HCT116 (cell line): ENCODE measurements around the gene LCA5L. TPM values are rescaled to one million over a fixed set of nuclear protein-coding genes. Genes with fewer than 3 reads are reported as not detected.

Experiments used
- ATAC-seq: fragments of 200-7000 bp; cut with Tn5 transposase; 2 replicates; pipeline ENCODE4 v1.9.1; 2020; ENCODE audit warnings: mild to moderate bottlenecking, moderate library complexity
- BruUV-seq: library from RNA; stranded (reverse); fragments of 400-500 nt; replicated peaks from 2 replicates; lab custom pipeline; 2021; lab: Mats Ljungman, UMichigan
- CTCF ChIA-PET: fragments of 300-600 bp; sonication (Branson Sonifier 250); formaldehyde crosslinking; loops from one replicate; lab custom pipeline; 2021; ENCODE audit warnings: antibody characterized with exemption; lab: Charles Lee
- POLR2A ChIA-PET: fragments of 300-600, 350-600 bp; sonication (Branson Sonifier 250); formaldehyde crosslinking; loops from one replicate; lab custom pipeline; 2021; ENCODE audit warnings: antibody characterized with exemption; lab: Charles Lee
- RAD21 ChIA-PET, 2 experiments: fragments of 300-600 bp; sonication (Branson Sonifier 250); formaldehyde crosslinking; loops; one replicate each; lab custom pipeline; 2023; ENCODE audit warnings: low total read pairs in 2 of 2; ENCODE audit not compliant: uncharacterized antibody in 2 of 2, unreplicated experiment in 2 of 2, low non-redundant PET in 1 of 2; lab: Charles Lee
- DNase-seq: peaks from one replicate; pipeline ENCODE4 v3.0.0-alpha.2; 2010; ENCODE audit warnings: low read depth, low spot score
- H2AFZ ChIP-seq: fragments of 200-600 bp; shearing (Covaris generic), sonication (generic); 2 replicates; pipeline ENCODE4 v1.6.1; 2017; ENCODE audit warnings: low read depth, mixed run types, mixed read lengths, antibody characterized with exemption, low read length; ENCODE audit not compliant: poor library complexity, severe bottlenecking
- H3K27ac ChIP-seq: 2 replicates; pipeline ENCODE4 v1.5.1; 2012; ENCODE audit warnings: low read depth, low read length
- H3K27me3 ChIP-seq: fragments of 200-600 bp; sonication (generic); 2 replicates; pipeline ENCODE4 v1.6.1; 2016; ENCODE audit warnings: mixed run types, low read length, mixed read lengths; ENCODE audit not compliant: insufficient read depth
- H3K36me3 ChIP-seq, 2 experiments: fragments of 200-500 bp in 1 of 2; fragments of 200-600 bp in 1 of 2; sonication (Bioruptor generic) in 1 of 2; sonication (generic) in 1 of 2; 2 replicates each; pipeline versions ENCODE4 v1.5.1 to v1.6.1; 2014 to 2016; ENCODE audit warnings: low read length in 2 of 2, inconsistent platforms in 1 of 2, mixed read lengths in 1 of 2, mixed run types in 1 of 2; ENCODE audit not compliant: insufficient read depth in 2 of 2, control insufficient read depth in 1 of 2
- H3K4me1 ChIP-seq, 2 experiments: fragments of 200-600 bp in 1 of 2; sonication (generic) in 1 of 2; 2 replicates each; pipeline versions ENCODE4 v1.5.1 to v1.6.1; 2012 to 2017; ENCODE audit warnings: low read length in 2 of 2, inconsistent platforms in 1 of 2, mild to moderate bottlenecking in 1 of 2, mixed read lengths in 1 of 2, mixed run types in 1 of 2, moderate library complexity in 1 of 2; ENCODE audit not compliant: insufficient read depth in 2 of 2, control insufficient read depth in 1 of 2
- H3K4me2 ChIP-seq: fragments of 200-600 bp; sonication (generic); 2 replicates; pipeline ENCODE4 v1.6.1; 2017; ENCODE audit warnings: mixed run types, low read length, mixed read lengths
- H3K4me3 ChIP-seq, 2 experiments: fragments of 200-600 bp in 1 of 2; sonication (generic) in 1 of 2; replicated peaks in 1 of 2; 2 replicates each; pipeline ENCODE4 v1.5.1; 2011 to 2016; ENCODE audit warnings: low read length in 2 of 2, control low read depth in 1 of 2, low read depth in 1 of 2, mild to moderate bottlenecking in 1 of 2, mixed read lengths in 1 of 2, mixed run types in 1 of 2
- H3K79me2 ChIP-seq: fragments of 200-600 bp; sonication (generic); 2 replicates; pipeline ENCODE4 v1.6.1; 2017; ENCODE audit warnings: mild to moderate bottlenecking, mixed run types, low read length, moderate library complexity, mixed read lengths; ENCODE audit not compliant: insufficient read depth
- H3K9ac ChIP-seq: fragments of 200-600 bp; sonication (generic); 2 replicates; pipeline ENCODE4 v1.6.1; 2016; ENCODE audit warnings: low read length, mixed read lengths
- H3K9me2 ChIP-seq: fragments of 200-600 bp; sonication (generic), shearing (Covaris generic); 2 replicates; pipeline ENCODE4 v1.6.1; 2017; ENCODE audit warnings: mixed run types, mild to moderate bottlenecking, moderate library complexity; ENCODE audit not compliant: insufficient read depth
- H3K9me3 ChIP-seq, 2 experiments: fragments of 200-500 bp in 1 of 2; fragments of 200-600 bp in 1 of 2; sonication (Bioruptor generic) in 1 of 2; sonication (generic) in 1 of 2; 2 replicates each; pipeline ENCODE4 v1.6.1; 2014 to 2017; ENCODE audit warnings: low read length in 2 of 2, mixed read lengths in 2 of 2, inconsistent platforms in 1 of 2, low read depth in 1 of 2, mild to moderate bottlenecking in 1 of 2, mixed run types in 1 of 2, moderate library complexity in 1 of 2; ENCODE audit not compliant: control insufficient read depth in 1 of 2, insufficient read depth in 1 of 2
- H4K20me1 ChIP-seq: fragments of 200-600 bp; sonication (generic), shearing (Covaris generic); 2 replicates; pipeline ENCODE4 v1.6.1; 2017; ENCODE audit warnings: mixed run types, mild to moderate bottlenecking, moderate library complexity; ENCODE audit not compliant: insufficient read depth
- CBX3 ChIP-seq: IDR thresholded peaks from 2 replicates; pipeline ENCODE4 v1.6.1; 2012; ENCODE audit warnings: low read depth
- CTCF ChIP-seq, 3 experiments: fragments of 200-600 bp in 1 of 3; sonication (generic) in 1 of 3; IDR thresholded peaks in 2 of 3; conservative IDR thresholded peaks in 1 of 3; 2 replicates each; pipeline ENCODE4 v1.5.1; 2012 to 2017; ENCODE audit warnings: low read depth in 2 of 3, low read length in 2 of 3, antibody characterized with exemption in 1 of 3, borderline replicate concordance in 1 of 3, control low read depth in 1 of 3, mild to moderate bottlenecking in 1 of 3, mixed read lengths in 1 of 3, mixed run types in 1 of 3, moderate library complexity in 1 of 3; ENCODE audit not compliant: insufficient read depth in 1 of 3
- ELF1 ChIP-seq: IDR thresholded peaks from 2 replicates; pipeline ENCODE4 v1.6.1; 2012; ENCODE audit warnings: low read depth, borderline replicate concordance
- JUND ChIP-seq: IDR thresholded peaks from 2 replicates; pipeline ENCODE4 v1.6.1; 2012
- RAD21 ChIP-seq: IDR thresholded peaks from 2 replicates; pipeline ENCODE4 v1.6.1; 2012; ENCODE audit warnings: low read depth, mild to moderate bottlenecking
- REST ChIP-seq: IDR thresholded peaks from 2 replicates; pipeline ENCODE4 v1.6.1; 2012; ENCODE audit warnings: low read depth
- YY1 ChIP-seq: IDR thresholded peaks from 2 replicates; pipeline ENCODE4 v1.6.1; 2011; ENCODE audit warnings: low read length, low read depth, moderate library complexity, mild to moderate bottlenecking; ENCODE audit not compliant: insufficient replicate concordance; ENCODE audit errors: extremely low read depth
- ZFX ChIP-seq: fragments of 450-650 bp; IDR thresholded peaks from 2 replicates; pipeline ENCODE4 v1.6.1; 2017
- ZNF274 ChIP-seq: fragments of 200-500 bp; sonication (Bioruptor generic); IDR thresholded peaks from 2 replicates; pipeline ENCODE4 v1.6.1; 2014; ENCODE audit warnings: mild to moderate bottlenecking, low read depth, low read length, inconsistent platforms
- intact Hi-C: fragments of 100-400 bp; cut with micrococcal nuclease; formaldehyde crosslinking; loops from 2 replicates; pipeline ENCODE4 v1.10.0; 2022
- total RNA-seq: library from RNA; stranded (reverse); gene quantifications from one replicate; pipeline ENCODE4 v1.2.1, GENCODE V29; 2021; ENCODE audit not compliant: unreplicated experiment
- TF ChIP-seq, protein P1 (sequence below): IDR thresholded peaks from 2 replicates; pipeline ENCODE4 v1.6.1; 2012

The LCA5L gene
- total RNA-seq, 1 experiment from 2014 or later: 1.9 TPM

DNA sequence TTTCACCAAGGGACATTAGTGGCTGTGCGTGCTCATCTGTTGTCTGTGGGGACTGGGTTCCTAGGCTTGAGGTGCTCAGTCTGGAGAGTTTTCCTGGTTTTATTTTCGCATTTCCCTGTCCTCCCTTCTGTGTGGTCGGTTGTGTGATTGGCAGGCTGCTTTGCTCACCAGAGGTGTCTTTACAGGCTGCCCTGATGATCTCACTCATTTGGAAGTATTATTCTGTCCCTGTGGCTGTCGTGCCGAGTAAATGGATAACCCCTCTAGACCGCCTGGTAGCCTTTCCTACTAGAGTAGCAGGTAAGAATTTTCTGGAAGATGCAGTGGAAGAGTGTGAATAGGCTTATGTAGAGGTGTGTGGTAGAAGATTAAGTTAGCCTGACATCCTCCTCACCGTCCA lies 52.6 kb downstream of the LCA5L start (continued):
- TF ChIP-seq REST (no peak), ZFX (no peak), YY1 (no peak), JUND (no peak), RAD21 (no peak), ZNF274 (no peak)

DNA sequence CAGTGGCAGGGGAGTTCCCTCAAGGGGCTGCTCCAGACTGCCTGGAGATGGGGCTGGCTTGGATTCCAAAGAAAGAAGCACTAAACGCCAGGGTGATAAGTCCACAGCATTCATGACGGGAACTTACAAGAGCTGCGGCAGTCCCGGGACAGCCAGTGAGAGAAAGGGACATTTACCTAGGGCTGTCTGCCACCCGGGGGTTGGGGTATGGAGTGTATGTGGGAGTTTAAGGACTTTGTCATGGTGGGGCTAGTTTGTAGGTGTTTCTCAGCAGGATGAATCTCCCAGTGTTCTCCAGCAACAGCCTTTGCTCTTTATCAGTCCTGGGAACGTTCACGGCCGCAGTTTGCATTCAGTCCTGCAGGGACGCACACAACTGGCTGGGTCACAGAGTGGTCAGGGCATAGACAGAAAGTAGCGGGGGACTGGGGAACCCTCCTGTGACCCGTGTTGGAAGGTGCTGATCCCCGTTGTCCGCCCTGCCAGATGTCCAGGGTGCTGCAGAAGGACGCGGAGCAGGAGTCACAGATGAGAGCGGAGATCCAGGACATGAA lies 55.3 kb downstream of the LCA5L start:
- intact Hi-C loops: no loop called here

More for the DNA sequence above, 55.3 kb downstream of the LCA5L start:
- no peaks in the 10 kb centered on the region for H3K9me2 ChIP-seq
- ChIA-PET CTCF (no interaction called here), POLR2A (no interaction called here)
- no peaks in the 10 kb centered on the region for H3K9me3 ChIP-seq
- no peak overlapping the region for H3K4me3 ChIP-seq
- ATAC-seq: no peak
- no peak overlapping the region for H3K9ac ChIP-seq
- H2AFZ ChIP-seq: no peak overlapping the region
- no peaks in the 10 kb centered on the region for H3K27me3 ChIP-seq
- peaks cover 4 to 9% of the 10 kb centered on the region in 2 experiments; a peak in 2 of 4 replicates for H3K4me1 ChIP-seq
- BruUV-seq: no TSS peak
- H3K27ac ChIP-seq: no peak overlapping the region
- H3K4me2 ChIP-seq: no peak overlapping the region
- no peaks in the 10 kb centered on the region for H4K20me1 ChIP-seq
- TF ChIP-seq ZNF274 (no peak), ELF1 (no peak), CBX3 (no peak), CTCF (IDR thresholded peaks at IDR 0.05 in 2 of 3, conservative IDR thresholded peaks at IDR 0.05 in 1 of 3; ENCODE audit: borderline replicate concordance in 1 of 3, insufficient read depth in 1 of 3, low read depth in 2 of 3, low read length in 2 of 3) (peak in 1 of 3 experiments; percentile 23; a peak in 2 of 6 replicates)
- TF ChIP-seq, protein P1, sequence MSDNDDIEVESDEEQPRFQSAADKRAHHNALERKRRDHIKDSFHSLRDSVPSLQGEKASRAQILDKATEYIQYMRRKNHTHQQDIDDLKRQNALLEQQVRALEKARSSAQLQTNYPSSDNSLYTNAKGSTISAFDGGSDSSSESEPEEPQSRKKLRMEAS: no peak
- TF ChIP-seq, all 23 proteins: peak for 1
- Histone ChIP-seq H3K36me3 (peaks cover 7 to 8% of the 10 kb centered on the region in 2 experiments; a peak in 3 of 4 replicates), H3K79me2 (peaks cover 15% of the 10 kb centered on the region; the same call in 1 of the 2 replicates)
- RAD21 ChIA-PET: no interaction called here
- DNase-seq: no peak
